GM10847 (cell line): Measurements from ENCODE around the gene PRRC2B.

Experiments
- POLR2A ChIP-seq: IDR thresholded peaks from 2 replicates; pipeline ENCODE4 v1.6.1; 2011; ENCODE audit not compliant: insufficient read length; ENCODE audit errors: extremely low read depth

PRRC2B gene

DNA sequence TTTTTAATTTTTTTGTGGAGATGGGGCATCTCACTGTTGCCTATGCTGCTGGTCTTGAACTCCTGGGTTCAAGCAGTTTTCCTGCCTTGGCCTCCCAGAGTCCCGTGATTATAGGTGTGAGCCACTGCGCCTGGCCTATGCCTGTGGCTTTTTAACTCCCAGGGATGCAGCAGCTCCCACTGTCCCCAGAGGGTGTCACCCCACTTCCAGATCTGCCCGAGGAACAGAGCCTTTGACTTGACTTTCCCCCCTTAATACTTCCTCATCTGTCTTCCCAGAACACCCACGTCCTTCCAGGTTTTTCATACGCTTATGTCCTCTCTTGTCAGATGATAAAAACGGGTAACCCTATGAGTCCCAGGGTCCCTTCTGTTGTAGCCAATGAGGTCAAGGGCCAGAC, 7.6 kb upstream of the PRRC2B start:
- TF ChIP-seq POLR2A, result no peak

DNA sequence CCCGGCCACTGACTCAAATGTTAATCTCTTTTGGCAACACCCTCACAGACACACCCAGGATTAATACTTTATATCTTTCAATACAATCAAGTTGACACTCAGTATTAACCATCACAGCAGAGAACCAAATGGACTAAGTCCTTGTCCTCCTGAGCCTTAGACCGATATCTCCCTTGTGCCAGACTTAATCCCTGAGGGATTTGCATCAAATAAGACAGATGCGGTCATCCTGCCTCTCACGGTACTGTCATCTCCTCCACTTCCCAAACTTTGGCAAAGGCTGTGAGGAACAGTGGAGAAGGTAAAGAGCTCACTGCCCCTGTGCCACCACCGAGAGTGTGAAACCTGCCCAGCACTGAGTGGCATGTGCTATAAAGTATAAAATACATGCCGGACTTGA, 6.5 kb upstream of the PRRC2B start:
- no peak for TF ChIP-seq POLR2A

DNA sequence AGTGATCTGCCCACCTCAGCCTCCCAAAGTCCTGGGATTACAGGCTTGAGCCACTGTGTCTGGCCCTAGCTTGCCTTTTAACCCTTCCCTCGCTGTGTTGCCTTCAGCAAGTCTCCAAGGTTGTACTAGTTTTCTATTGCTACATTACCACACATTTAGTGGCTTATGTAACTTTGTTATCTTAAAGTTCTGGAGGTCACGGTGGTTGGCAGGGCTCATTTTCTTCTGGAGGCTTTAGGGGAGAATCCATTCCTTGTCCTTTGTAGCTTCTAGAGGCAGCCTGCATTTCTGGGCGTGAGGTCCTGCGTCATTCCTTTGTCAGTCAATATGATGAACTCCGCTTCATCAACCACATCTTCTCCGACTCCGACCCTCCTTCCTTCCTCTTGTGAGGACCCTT, 2.9 kb upstream of the PRRC2B start:
- TF ChIP-seq POLR2A, result no peak

DNA sequence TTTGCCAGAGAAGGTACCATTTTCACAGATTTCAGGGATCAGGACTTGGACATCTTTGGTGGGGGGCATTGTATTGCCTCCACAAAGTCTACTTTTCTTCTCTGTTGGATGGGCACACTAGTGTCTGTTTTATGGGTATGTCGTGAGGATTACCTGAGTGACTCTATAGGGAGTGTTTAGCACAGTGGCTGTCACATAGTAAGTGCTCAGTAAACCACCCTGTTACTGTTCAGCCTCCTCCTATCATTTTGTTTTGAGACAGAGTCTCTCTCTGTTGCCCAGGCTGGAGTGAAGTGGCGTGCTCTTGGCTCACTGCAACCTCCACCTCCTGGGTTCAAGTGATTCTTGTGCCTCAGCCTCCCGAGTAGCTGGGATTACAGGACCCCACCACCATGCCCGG, 2.4 kb upstream of the PRRC2B start:
- TF ChIP-seq POLR2A, result no peak

DNA sequence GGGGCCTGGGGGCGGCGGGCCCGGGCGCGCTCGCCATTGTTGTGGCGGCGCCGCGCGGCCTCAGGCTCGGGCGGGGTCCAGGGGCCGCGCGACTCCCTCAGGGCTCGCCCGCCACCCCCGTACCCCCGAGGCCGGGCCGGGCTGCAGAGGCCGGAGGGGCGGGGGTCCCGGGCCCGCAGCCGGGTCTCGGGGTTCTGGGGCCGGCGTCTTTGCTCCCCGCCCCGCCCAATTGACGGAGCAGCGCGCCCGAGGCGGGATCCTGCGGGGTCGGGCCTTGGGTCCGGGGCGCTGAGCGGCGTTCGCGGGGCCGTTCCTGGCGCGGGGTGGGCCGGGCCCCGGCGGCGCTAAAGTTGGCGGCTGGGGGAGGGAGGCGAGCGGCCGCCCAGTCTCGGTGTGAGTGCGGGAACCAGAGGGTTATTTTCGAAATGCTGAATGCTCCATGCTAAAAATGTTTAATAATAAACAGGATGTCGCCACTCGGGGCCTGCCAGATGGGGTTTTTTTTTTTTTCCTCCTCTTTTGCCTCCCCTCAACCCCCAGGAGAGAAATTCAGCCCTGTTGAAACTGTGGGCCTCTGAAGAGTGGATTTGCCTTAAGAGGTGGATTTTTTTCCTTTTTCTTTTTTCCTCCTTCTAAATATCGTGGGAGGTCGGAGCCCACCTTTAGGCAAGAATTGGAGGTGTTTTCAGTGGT, 724 bp downstream of the PRRC2B start:
- no peak for TF ChIP-seq POLR2A

DNA sequence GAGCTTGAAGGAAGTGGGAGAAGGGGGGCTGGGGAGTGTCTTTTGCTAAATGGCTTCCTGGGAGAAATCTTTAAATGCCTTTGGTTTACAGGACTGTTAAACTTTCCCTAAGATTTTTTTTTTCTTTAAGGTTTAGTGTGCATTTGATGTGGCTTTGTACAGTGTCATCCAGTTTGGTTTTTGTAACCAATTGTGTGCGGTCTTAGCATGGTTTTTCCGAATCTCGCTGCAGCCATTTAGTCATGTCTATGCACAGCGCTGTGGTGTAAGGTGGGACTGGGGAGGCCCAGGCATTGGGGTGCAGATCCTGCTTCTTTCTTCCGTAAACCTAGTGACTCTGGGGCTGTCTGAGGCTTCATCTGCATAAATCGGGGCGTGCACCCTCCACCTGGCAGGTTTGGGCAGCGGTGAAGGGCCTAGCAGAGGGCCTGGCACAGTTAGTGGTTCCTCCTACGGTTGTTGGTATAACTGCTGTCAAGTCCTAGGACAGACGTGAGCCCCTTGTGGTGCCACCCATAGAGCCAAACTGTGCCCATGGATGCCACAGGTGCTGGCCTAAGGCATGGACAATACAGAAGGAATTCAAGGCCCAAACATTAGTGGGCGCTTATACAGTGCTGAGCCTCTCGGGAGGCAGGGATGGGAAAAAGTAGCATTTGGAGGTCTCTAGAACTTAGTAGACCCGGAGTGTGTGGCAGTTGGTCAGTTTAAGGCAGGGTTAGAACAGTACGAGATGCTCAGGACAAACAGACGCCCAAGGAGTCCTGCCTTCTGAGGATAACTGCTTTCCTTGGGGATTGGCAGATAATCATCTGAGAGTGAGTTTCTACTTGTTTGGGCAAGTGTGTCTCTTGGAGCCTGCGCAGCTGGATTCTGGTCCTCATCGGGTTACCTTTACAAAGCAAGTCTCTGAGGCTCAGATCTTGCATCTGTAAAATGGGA, 1.5 kb downstream of the PRRC2B start:
- TF ChIP-seq POLR2A, result no peak

DNA sequence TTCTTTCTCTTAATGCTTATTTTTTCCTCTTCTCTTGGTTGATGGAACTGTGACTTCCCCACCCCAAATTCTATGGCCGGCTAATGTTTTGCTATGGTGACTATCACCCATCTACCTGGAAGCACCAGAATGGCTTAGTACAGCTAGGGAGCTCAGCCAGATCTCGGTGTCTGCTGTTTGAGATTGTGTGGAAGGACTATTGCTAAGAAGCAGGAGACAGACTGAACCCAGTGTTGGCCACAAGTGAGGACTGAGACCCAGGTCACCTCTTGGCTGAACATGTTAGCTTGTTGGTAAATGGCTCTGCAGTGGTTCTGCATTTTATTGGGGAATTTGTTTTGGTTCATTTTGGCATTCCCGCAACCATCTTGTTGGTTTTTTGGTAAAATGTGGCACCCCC, 2.7 kb downstream of the PRRC2B start:
- TF ChIP-seq POLR2A, result no peak

DNA sequence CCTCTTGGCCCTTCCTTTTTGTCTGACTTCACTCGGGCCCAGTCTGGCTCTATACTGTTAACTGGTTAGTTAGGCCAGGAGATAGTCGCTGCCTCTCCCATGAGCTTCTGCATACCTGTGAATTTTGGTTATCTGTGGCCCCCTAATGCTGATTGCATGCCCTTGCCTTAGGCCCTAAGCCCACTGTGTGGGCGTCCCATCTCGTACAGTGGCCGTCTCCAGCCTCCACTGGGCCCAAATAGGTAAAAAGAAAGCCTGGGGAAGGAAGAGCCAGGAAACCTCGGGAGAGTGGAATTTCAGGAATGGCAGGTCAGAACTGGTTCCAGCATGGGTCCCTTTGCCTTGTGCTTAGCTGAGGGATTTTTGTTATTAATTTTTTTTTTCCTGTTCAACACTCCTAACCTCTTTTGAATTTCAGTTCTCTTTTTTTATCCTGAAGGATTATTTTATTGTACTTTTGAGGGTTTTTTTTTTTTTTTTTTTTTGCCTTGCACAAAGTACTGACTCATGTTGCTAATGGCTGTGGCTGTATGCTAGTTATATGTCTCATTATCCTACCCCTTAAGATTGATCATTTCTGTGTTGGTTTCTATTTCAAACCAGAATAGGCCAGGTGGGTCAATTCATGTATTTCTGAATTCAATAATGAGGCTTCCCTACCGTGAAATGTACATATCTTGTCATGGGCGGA, 3.4 kb downstream of the PRRC2B start:
- no peak for TF ChIP-seq POLR2A

DNA sequence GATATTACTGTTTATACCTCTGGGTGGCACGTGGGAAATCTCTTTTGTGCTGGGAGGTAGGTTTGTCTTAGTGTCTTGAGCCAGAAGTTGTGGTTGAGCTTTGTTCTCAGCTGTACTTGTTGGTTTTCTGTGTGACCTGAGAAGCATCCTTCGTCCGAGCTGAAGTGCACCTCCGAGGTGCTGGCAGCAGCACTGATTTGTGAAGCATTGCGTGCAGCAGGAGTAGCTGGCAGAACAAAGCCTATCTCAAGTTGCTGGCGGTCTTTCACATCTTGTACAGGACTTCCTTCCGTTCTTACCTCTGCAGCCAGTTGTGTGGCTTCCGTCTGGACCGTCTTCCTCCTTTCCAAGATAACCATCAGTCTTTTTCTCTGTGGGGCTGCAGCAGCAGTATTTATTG, 4.3 kb downstream of the PRRC2B start:
- no peak for TF ChIP-seq POLR2A

DNA sequence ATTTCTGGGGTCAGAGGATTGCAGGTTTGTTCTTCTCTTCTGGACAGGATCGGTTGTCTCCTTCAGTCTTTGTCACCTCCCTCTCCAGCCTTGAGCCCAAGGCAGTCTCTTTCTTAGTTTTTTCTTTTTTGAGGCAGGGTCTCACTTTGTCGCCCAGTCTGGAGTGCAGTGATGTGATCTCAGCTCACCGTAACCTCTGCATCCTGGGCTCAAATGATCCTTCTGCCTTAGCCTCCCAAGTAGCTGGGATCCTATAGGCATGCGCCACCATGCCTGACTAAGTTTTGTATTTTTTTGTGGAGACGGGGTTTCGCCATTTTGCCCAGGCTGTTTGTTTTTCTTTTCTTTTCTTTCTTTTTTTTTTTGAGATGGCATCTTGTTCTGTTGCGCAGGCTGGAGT, 6.1 kb downstream of the PRRC2B start:
- no peak for TF ChIP-seq POLR2A

DNA sequence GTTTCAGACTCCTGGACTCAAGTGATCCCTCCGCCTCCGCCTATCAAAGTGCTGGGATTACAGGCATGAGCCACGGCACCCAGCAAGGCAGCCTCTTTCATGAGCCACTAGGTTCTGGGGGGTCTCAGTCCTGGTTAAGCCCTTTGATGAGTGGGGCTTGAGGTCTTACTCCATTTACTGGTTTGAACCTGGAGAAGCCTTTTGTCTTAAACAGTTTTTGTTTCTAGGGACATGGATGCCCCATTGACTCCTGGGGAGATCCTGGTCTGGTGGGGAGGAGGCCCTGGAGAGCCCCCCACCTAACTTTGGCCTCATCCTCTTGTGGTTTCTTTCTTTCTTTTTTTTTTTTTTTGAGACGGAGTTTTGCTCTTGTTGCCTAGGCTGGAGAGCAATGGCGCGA, 6.7 kb downstream of the PRRC2B start:
- no peak for TF ChIP-seq POLR2A

DNA sequence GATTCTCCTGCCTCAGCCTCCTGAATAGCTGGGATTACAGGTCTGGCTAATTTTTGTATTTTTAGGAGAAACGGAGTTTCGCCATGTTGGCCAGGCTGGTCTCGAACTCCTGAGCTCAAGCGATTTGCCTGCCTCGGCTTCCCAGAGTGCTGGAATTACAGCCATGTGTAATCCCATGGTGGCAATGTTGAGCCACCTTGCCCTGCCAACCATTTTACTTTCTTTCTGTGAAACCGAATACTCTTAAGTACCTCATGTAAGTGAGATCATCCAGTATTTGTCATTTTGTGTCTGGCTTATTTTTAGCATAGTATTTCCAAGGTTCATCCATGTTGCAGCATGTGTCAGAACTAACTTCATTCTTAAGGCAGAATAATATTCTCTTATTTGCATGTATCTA, 8.2 kb downstream of the PRRC2B start:
- TF ChIP-seq POLR2A, result no peak

DNA sequence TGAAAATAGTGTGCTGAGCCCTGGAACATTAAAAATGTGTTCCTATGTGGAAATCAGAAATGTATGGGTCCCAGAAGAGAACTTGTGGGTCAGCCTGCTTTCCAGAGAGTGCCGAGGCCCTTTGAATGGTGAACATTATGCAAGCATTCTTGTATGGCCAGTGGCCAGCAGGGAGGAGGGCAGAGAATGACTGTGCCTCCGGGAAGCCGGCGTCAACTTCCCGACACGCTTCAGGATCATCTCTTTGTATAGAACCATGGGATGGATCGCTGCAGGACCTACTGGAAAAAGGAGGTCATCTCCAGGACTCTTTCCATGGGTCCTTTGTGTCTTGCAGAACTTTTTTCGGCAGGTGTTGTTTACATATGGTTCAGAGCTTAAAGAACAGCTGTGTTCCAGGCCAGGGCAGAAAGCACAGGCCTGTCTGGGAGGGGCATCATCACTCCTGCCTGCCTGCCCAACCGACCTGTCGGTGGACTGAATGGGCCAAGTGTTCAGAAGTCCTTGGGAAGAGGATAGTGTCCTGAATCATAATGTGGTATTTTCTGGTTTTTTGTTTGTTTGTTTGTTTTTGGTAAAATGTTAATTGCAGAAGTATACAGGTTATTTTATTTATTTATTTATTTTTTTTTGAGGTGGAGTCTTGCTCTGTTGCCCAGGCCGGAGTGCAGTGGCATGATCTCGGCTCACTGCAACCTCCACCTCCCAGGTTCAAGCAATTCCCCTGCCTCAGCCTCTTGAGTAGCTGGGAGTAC, 9.0 kb downstream of the PRRC2B start:
- no peak for TF ChIP-seq POLR2A

DNA sequence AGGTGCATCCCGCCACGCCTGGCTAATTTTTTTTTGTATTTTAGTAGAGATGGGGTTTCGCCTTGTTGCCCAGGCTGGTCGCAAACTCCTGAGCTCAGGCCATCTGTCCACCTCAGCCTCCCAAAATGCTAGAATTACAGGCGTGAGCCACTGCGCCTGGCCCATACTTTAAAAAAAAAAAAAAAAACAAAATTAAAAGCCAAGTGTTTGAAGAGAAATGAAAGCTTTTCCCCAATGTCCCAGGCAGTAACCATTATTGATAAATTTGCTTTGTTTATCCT, 9.5 kb downstream of the PRRC2B start:
- TF ChIP-seq POLR2A, result no peak

DNA sequence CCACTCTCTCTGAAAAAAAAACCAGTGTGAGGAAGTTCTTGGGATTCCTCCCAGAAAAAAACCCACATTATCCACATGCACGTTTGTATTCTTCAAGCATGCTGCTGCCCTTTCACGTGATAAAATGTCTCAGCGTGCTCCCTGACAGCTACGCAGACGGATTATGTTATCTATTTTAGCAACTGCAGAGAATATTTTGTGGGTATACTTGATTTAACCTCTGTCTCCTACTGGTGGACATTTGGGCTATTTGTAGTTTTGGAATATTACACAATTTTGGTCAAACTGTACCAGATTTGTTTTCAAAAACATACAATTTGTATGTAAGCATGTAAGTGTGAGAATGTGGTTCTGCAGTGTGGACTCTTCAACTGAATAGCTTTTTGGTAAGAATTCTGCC, 10.7 kb downstream of the PRRC2B start:
- no peak for TF ChIP-seq POLR2A

DNA sequence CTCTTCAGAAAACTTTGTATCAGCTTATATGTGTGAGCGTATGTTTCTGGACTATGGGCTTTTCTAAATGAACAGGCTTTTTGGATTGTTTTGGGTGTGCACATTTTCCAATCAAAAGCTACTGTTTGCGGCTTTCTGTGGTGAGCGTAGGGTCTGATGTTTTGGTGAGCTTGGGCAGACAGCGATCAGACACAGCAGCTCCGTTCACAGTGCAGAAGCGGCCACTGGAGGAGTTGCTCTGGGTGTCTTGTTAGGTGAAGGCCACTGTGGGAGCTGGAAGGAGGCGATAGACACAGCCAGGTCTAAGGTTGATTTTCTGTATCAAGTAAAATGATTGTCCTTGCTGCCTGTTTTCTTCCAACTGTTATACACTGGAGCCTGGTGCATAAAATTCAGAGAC, 11.1 kb downstream of the PRRC2B start:
- TF ChIP-seq POLR2A, result no peak

DNA sequence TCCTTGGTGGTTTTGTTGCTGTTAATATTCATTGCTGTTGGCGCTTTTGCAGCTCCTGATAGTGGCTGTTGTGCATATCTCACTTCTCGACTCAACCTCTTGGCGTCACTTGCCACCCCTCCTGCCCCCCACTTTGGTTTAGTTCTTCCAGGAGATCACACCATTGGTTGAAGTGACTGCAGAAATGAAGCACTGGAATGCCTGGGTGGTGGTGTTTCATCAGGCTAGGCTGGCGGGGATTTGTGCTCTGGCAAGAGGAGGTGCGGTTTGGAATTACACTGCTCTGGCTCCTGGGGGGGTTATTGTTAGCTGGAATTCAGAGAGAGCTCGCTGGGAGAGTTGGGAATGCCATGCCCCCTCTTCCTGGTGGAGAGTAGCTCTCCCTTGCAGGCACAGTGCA, 11.5 kb downstream of the PRRC2B start:
- TF ChIP-seq POLR2A, result no peak
